Duodenal mucosa (tissue), 2 donors: ENCODE data around the gene LRRC8A.
A peak's percentile ranks its signal among the peaks of the same experiment; 100 is the strongest.
"Not testable (repeated sequence)": the region's sequence is repeated elsewhere in the genome, so short reads cannot be mapped to it uniquely, and the experiment has no call there.

Experiments used
- H3K27ac ChIP-seq: one replicate; pipeline ENCODE4 v1.7.0; 2013; ENCODE audit warnings: low read depth, low read length
- H3K27me3 ChIP-seq, 2 donors: one replicate each; pipeline ENCODE4 v1.7.0; 2013; ENCODE audit warnings: low read length in 2 of 2, control low read depth in 1 of 2; ENCODE audit not compliant: insufficient read depth in 2 of 2, control insufficient read depth in 1 of 2
- H3K36me3 ChIP-seq, 2 donors: one replicate each; pipeline ENCODE4 v1.7.0; 2013; ENCODE audit warnings: low read length in 2 of 2, control low read depth in 1 of 2; ENCODE audit not compliant: insufficient read depth in 2 of 2, control insufficient read depth in 1 of 2
- H3K4me1 ChIP-seq, 2 donors: one replicate each; pipeline ENCODE4 v1.7.0; 2013; ENCODE audit warnings: low read length in 2 of 2, control low read depth in 1 of 2; ENCODE audit not compliant: insufficient read depth in 2 of 2, control insufficient read depth in 1 of 2
- H3K4me3 ChIP-seq, 2 donors: one replicate each; pipeline ENCODE4 v1.7.0; 2013; ENCODE audit warnings: low read length in 2 of 2, low read depth in 1 of 2
- H3K9ac ChIP-seq, 2 donors: one replicate each; pipeline ENCODE4 v1.7.0; 2013; ENCODE audit warnings: low read length in 2 of 2, low read depth in 1 of 2
- H3K9me3 ChIP-seq, 2 donors: one replicate each; pipeline ENCODE4 v1.7.0; 2013; ENCODE audit warnings: low read length in 2 of 2, control low read depth in 1 of 2; ENCODE audit not compliant: control insufficient read depth in 1 of 2

The LRRC8A gene

DNA sequence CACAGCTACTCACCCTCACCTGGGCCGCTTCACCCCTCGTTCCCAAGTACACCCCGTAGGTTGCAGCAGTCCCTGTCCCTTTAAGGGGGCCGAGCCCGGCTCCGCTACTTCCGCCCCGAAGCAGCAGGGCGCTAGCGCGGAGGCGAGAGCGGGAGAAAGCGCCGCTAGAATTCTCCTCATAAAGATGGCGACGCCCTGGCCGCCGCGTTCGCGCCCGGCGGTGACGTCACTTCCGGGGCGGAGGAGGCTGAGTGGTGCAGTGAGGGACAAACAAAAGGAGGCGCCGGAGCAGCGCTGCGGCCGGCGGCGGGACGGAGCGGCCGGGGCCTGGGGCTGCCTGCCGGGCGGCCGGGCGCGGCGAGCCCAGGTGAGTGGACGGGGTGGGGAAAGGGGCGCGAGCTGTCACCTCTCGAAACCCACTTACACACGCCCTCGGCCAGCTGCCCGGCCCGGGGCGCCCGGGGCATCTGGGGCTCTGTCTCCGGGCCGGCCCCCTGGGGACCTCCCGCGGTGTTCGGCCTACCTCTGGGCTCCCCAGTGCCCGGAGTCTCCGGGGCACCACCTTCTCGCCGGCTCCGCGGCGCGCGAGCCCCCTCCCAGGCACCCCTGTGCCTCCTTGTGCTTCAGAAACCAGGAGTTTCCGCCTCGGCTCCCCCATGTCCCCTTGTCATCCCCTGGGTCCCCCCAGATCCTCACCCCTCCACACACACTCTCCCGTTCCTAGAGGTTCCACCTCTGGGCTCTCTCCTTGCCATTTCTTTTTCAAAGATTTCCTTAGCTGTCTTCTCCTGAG lies at the start of gene LRRC8A, which contains the start of gene KYAT1:
Gene LRRC8A, plus strand, starts transcription at position 250 of the 793 bp plus-strand sequence. CDS start 25,032 bp downstream, outside the sequence.
Gene KYAT1, minus strand, starts transcription at position 67 of the 793 bp plus-strand sequence. CDS start 36,545 bp downstream, outside the sequence.
- H3K9ac ChIP-seq: peak within 1 kb of the TSS; percentile 92 to 94
- H3K36me3 ChIP-seq: peaks cover 0 to 14% of the 10 kb centered on the region in 2 donors
- peak within 1 kb of the TSS; percentile 80 for H3K27ac ChIP-seq
- peak within 1 kb of the TSS; percentile 99 for H3K4me3 ChIP-seq
- no peaks in the 10 kb centered on the region for H3K9me3 ChIP-seq
- peaks cover 7 to 34% of the 10 kb centered on the region in 2 donors for H3K4me1 ChIP-seq
- H3K27me3 ChIP-seq: no peaks in the 10 kb centered on the region

DNA sequence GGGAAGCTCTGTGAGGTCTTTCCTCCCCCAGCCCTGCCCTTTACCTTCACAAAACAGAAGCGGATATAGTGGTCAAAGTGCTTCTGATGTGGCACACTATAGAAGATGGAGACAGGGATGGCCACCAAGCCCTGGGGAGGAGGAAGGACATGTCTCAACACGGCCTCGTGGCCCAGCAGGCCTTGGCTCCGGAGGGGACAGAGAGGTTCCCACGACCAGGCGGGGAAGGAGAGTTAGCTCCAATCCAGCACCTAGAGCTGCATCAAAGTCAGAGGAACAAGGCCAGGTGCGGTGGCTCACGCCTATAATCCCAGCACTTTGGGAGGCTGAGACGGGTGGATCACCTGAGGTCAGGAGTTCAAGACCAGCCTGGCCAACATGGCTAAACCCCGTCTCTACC lies 48.2 kb upstream of the LRRC8A start:
- Histone ChIP-seq H3K27ac (no peak overlapping the region), H3K27me3 (no peaks in the 10 kb centered on the region), H3K9ac (no peak overlapping the region), H3K9me3 (no peaks in the 10 kb centered on the region), H3K36me3 (peaks cover 0 to 10% of the 10 kb centered on the region in 2 donors), H3K4me3 (no peak overlapping the region), H3K4me1 (peaks cover 4 to 10% of the 10 kb centered on the region in 2 donors)

DNA sequence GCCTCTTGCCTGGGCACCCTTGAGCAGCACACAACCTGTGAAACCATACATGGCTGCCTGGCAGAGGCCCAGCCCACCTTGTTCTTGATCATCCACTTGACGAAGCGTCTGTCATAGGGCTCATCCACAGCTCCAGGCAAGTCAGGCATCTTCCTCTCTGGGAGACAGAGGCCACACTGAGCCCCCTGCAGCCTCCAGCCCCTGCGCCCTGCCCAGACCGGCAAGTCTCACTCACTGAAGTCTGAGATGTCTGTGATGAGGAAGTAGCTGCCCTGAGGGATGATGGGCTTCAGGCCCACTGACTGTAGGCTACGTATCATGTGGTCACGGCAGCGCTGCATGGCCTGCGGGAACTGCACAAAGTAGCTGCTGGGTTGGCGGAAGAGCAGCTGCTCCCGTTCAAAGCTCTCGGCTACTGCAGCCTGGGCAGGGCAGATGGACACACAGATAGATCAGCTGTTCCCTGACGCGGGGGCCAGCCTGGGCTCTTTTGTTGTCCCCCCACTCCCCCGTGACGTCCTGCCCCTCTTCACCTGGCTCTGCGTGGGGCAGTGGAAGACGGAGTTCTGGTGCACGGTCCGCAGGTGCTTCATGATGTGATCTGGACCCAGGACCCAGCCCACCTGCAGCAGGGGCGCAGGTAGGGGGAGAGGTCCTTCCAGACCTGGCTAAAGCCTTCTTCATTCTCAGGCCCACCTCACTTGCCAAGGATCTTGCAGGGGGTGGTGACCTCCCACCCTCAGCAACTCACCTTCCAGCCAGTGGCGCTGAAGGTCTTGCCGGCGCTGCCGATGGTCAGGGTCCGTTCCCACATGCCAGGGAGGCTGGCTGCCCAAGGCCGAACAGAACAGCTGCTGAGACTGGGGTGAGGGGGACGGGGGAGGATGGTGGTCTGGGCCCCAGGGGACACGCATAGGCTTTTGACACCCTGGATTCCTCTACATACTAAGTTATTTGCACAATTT lies 46.4 kb upstream of the LRRC8A start:
- Histone ChIP-seq H3K4me3 (no peak overlapping the region), H3K36me3 (peaks cover 0 to 10% of the 10 kb centered on the region in 2 donors), H3K9ac (no peak overlapping the region), H3K9me3 (no peaks in the 10 kb centered on the region), H3K27ac (no peak overlapping the region), H3K27me3 (no peaks in the 10 kb centered on the region), H3K4me1 (no peaks in the 10 kb centered on the region)

DNA sequence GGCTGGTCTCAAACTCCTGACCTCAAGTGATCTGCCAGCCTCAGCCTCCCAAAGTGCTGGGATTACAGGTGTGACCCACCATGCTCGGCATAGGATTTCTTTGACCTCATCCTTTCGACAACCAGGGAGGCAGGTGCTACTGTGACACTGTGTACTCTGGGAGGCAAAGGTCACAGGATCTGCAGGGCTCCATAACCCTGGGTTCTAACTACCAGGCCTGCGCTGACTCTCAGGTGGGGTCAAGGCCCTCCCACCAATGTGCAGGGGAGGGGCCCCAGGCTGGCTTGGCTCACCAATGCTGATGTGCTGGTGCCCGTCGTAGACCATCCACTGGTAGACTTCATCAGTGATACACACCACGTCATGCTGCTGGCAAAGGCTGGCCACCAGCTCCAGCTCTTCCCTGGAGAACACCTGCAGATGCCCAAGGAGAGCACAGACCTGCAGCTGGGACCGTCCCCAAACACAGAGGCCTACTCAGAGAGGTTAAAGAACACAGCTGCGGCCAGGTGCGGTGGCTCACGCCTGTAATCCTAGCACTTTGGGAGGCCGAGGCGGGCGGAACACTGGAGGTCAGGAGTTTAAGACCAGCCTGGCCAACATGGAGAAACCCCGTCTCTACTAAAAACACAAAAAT lies 45.3 kb upstream of the LRRC8A start:
- Histone ChIP-seq H3K4me1 (no peaks in the 10 kb centered on the region), H3K27me3 (no peaks in the 10 kb centered on the region), H3K36me3 (peaks cover 0 to 10% of the 10 kb centered on the region in 2 donors), H3K9ac (no peak overlapping the region), H3K4me3 (no peak overlapping the region), H3K27ac (no peak overlapping the region), H3K9me3 (no peaks in the 10 kb centered on the region)

DNA sequence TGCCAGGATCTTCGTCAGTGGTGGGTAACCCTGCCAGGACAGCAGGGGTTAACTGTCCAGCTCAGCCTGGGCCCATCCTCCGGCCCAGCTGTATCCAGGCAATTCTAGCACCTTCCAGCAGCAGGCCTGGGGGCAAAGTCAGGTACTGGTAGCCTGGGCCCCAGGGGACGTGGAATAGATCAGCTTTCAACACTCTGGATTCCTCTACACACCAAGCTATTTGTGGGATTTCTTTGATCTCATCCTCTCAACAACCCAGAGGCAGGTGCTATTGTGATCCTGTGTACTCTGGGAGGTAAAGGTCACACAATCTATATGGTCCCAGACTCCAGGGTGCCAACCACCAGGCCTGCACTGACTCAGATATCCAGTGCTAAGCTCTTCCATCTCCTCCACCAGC lies 43.6 kb upstream of the LRRC8A start:
- Histone ChIP-seq H3K4me1 (no peaks in the 10 kb centered on the region), H3K4me3 (no peak overlapping the region), H3K27me3 (no peaks in the 10 kb centered on the region), H3K27ac (no peak overlapping the region), H3K9me3 (no peaks in the 10 kb centered on the region), H3K36me3 (peaks cover 0 to 6% of the 10 kb centered on the region in 2 donors), H3K9ac (no peak overlapping the region)

DNA sequence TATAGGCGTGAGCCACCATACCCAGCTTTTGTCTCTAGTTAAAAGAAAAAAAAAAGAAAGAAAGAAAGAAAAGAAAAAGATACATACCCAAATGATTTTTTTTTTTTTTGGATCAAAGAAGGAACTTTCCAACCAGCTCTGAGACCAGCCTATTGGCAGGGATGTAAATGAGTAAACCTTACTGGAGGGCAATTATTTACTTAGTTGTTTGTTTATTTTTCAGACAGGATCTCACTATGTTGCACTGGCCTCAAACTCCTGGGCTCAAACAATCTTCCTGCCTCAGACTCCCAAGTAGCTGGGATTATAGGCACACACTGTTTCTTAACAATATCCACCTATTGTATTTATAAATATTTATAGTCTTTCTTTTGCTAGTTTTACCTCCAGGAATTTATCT lies 41.4 kb upstream of the LRRC8A start:
- Histone ChIP-seq H3K9me3 (no peaks in the 10 kb centered on the region), H3K9ac (no peak overlapping the region), H3K36me3 (peaks cover 0 to 3% of the 10 kb centered on the region in 2 donors), H3K27ac (no peak overlapping the region), H3K4me1 (no peaks in the 10 kb centered on the region), H3K27me3 (no peaks in the 10 kb centered on the region), H3K4me3 (no peak overlapping the region)

DNA sequence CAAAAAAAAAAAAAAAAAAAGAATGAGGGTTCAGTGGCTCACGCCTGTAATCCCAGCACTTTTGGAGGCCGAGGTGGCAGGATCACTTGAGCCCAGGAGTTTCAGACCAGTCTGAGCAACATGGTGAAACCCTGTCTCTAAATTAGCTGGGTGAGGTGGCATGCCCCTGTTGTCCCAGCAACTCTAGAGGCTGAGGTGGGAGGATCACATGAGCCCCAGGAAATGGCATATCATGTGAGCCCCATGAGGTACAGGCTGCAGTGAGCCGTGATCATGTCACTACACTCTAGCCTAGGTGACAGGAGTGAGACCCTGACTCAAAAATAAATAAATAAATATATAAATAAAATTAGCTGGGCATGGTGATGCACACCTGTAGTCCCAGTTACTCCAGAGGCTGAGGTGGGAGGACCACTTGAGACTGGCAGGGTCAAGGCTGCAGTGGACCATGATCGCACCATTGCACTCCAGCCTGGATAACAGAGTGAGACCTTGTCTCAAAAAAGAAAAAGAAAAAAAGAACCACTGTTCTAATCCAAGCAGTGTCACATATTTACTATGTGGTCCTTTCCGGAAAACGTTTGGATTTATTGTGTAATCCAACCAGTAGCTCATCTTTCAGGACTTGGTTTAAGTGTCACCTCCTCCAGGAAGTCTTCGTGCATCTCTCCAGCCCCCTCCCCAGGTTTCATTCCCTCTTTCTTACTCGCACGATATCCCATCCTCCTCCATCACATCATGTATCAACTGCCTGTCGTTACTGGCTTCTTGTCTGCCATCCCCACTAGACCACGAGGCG lies 40.0 kb upstream of the LRRC8A start:
- Histone ChIP-seq H3K4me3 (no peak overlapping the region), H3K27me3 (no peaks in the 10 kb centered on the region), H3K9ac (no peak overlapping the region), H3K4me1 (no peaks in the 10 kb centered on the region), H3K36me3 (peaks cover 0 to 3% of the 10 kb centered on the region in 2 donors), H3K9me3 (no peaks in the 10 kb centered on the region), H3K27ac (no peak overlapping the region)

DNA sequence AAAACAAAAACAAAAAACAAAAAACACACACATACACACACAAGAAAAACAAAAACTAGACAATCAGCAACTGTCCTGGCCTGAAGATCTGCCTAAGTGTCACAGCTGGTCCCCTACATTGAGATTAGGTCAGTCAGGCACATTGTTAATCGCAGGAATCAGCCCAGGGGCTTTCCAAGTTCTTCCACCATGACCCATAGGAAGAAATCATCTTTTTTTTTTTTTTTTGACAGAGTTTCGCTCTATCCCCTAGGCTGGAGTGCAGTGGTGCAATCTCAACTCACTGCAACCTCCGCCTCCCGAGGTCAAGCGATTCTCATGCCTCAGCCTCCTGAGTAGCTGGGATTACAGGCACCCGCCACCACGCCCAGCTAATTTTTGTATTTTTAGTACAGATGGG lies 38.8 kb upstream of the LRRC8A start:
- not testable (repeated sequence) for H3K4me3 ChIP-seq, H3K9me3 ChIP-seq, H3K9ac ChIP-seq, H3K4me1 ChIP-seq, H3K27me3 ChIP-seq, H3K36me3 ChIP-seq, H3K27ac ChIP-seq

DNA sequence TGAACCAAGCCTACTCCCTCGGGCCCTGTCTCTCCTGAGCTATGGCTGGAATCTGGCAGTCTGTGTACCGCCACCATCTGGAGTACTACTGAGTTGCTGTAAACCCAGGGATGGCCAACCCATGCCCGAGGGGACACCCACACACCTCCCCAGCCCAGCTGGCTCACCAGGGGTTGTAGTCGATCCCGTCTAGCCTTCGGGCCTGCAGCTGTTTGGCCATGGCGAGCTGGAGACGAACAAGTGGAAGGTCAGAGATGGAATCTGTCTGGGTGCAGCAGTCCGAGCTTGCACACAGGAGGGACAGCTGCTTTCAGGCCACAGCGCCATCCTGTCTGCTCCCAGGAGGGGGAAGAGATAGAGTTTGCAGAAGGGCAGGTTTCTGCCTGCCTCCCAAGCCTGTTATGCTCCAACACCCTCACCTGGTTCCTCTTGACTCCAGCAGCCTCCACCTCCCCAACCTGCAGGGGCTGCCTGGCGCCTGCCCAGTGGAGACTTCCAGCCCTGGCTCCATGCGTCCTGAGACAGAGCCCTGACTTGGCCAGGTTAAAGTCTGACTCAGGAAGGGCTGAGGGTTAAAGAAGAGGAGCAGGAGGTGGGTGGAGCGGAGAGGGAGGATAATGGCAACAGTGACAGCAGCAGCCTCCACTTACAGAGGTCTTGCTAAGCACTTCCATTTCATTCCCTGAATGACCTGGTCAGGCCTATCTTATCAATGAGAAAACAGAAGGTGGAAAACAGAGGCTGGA lies 36.6 kb upstream of the LRRC8A start:
- H3K4me3 ChIP-seq: no peak overlapping the region
- no peak overlapping the region for H3K9ac ChIP-seq
- H3K9me3 ChIP-seq: no peaks in the 10 kb centered on the region
- no peaks in the 10 kb centered on the region for H3K36me3 ChIP-seq
- H3K27me3 ChIP-seq: no peaks in the 10 kb centered on the region
- H3K4me1 ChIP-seq: no peaks in the 10 kb centered on the region
- no peak overlapping the region for H3K27ac ChIP-seq
